HAP-1 (cell line): Measurements from ENCODE around the gene CYP2U1.

Experiments used
- DNase-seq, 2 experiments: peaks; one replicate each; pipeline ENCODE4 v3.0.0-alpha.2; 2016 to 2020; ENCODE audit warnings: low spot score in 2 of 2
- H3K27me3 ChIP-seq: fragments of 250-450 bp; sonication (Bioruptor Pico); 2 replicates; pipeline ENCODE4 v1.5.1; 2020; ENCODE audit warnings: low read depth, mild to moderate bottlenecking, moderate library complexity
- H3K36me3 ChIP-seq: fragments of 250-450 bp; sonication (Bioruptor Pico); replicated peaks from 2 replicates; pipeline ENCODE4 v1.5.1; 2020; ENCODE audit warnings: mild to moderate bottlenecking
- H3K4me1 ChIP-seq: fragments of 250-450 bp; sonication (Bioruptor Pico); 2 replicates; pipeline ENCODE4 v1.5.1; 2020; ENCODE audit warnings: mild to moderate bottlenecking
- H3K4me3 ChIP-seq: fragments of 250-450 bp; sonication (Bioruptor Pico); 2 replicates; pipeline ENCODE4 v1.5.1; 2020; ENCODE audit warnings: mild to moderate bottlenecking, moderate library complexity
- H3K9me3 ChIP-seq: fragments of 250-450 bp; sonication (Bioruptor Pico); 2 replicates; pipeline ENCODE4 v1.5.1; 2020; ENCODE audit warnings: mild to moderate bottlenecking, moderate library complexity
- in situ Hi-C: fragments of 300-500 bp; cut with MboI; formaldehyde crosslinking; loops from 3 replicates; pipeline ENCODE4 v1.14.3; 2020; ENCODE audit warnings: low sequenced_read_pairs, inconsistent platforms, mixed read lengths

The CYP2U1 gene

DNA sequence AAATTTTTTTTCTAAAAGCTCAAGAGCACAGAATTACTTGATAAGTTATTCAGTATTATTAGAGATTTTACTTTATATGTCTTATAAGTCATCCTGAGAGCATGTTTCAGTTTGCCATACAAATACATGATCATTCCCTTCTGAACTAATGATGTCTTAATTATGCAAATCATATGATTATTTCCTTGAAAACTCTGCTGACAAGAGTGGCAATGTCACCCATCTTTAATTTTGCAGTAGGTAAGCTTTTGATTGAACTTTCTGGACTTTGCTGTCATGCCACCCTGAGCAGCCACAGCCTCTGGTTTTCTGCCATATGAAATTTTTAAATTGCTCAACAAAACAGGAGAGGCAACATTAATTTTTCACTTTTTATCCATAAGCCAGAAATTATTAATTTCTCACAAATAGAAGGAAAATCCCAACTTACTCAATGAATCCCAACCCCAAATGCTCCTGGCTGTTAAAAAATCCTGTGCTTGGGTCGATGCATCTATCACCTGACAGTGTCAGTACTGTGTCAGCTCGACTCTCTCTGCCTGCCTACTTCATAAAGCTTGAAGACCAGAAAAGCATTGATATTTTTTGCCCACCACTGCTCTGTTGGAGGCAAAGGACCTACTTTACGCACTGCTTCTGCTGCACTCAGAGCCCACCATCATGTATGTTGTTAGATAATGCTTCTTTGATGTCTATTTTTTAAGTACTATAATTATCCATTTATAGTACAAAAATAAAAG lies 46.8 kb downstream of the CYP2U1 start:
- Histone ChIP-seq H3K4me1 (no peaks in the 10 kb centered on the region), H3K36me3 (no peaks in the 10 kb centered on the region), H3K4me3 (no peak overlapping the region), H3K27me3 (no peaks in the 10 kb centered on the region), H3K9me3 (no peaks in the 10 kb centered on the region)
- in situ Hi-C loops: no loop called here
- no peak for DNase-seq

GRCh38 chr4:107978716-107979451 lies 47.5 kb downstream of the CYP2U1 start:
- Histone ChIP-seq H3K36me3 (no peaks in the 10 kb centered on the region), H3K4me3 (no peak overlapping the region), H3K27me3 (no peaks in the 10 kb centered on the region), H3K4me1 (no peaks in the 10 kb centered on the region), H3K9me3 (no peaks in the 10 kb centered on the region)
- DNase-seq: no peak
- in situ Hi-C loops: no loop called here

DNA sequence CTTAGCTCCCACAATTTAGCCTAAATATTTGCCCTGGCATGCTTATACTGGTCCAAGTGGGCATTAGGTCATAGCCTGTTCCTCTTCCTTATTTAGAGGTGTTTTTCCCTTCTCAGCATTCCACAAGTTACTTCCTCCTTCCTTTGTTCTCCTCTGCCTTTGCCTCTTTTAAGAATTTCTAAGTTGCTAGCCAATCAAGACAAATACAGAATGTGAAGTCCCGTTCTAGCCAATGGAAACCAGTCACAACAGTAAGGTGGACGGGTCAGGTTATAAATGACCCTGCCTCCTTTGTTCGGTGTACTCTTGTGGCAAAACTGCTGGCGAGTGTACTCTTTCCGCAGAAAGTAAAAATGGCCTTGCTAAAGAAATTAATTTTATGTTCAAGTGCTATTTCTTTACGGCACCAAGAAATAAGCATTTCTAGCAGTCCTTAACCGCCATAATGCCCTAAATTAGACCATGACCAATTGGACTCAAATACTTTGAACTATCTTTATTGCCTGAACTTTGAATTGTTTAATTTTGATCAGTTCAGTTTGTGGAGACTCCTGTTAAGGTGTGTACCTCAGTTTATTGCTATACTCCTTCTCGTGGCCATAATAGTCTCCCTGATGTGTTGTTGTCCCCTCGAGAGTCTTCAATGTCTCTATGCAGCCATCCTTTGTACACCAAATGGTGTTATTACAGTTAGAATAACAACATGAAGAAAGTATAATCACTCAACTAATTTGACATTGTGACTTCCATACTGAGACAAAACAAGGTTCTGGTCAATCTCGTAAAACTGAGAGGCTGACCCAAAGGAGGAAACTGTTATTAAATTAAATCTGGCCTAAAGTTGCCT lies 56.8 kb downstream of the CYP2U1 start:
- in situ Hi-C loops: no loop called here
- no peaks in the 10 kb centered on the region for H3K9me3 ChIP-seq
- no peaks in the 10 kb centered on the region for H3K27me3 ChIP-seq
- peaks cover 25% of the 10 kb centered on the region for H3K4me1 ChIP-seq
- no peak for DNase-seq
- no peak overlapping the region for H3K4me3 ChIP-seq
- H3K36me3 ChIP-seq: no peaks in the 10 kb centered on the region

DNA sequence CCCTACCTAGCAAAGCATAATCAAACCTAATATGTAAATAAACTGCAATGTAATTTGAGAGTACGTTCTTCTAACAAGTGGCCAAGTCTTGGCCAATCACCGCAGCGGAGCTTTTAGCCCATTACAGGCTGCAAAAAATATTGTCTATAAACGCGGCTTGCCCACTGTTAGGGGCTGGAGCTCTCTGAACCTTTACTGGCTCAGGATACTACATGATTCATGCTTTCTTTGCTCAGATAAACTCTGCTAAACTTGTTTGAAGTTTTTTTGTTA lies 57.4 kb downstream of the CYP2U1 start:
- Histone ChIP-seq H3K9me3 (no peaks in the 10 kb centered on the region), H3K4me1 (peaks cover 29% of the 10 kb centered on the region), H3K27me3 (no peaks in the 10 kb centered on the region), H3K4me3 (no peak overlapping the region), H3K36me3 (no peaks in the 10 kb centered on the region)
- DNase-seq: no peak
- in situ Hi-C loops: no loop called here

DNA sequence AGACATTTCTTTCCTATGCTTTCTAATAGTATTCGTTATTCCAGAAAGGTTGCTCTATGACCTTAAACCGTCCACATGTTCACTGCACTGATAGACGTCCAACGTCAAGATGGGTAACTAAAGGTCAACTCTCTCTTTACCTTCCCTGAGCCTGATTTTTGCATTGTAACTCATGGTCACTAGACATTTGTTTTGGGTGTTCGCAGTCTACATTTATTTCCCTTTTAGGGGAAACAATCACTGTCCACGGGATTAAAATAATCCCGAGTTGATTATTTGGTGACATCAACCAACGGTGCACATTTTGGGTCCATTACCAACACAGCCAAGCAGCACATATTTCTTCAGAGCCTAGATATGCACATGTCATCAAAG lies 57.8 kb downstream of the CYP2U1 start:
- H3K4me1 ChIP-seq: peaks cover 29% of the 10 kb centered on the region
- DNase-seq: no peak
- H3K27me3 ChIP-seq: no peaks in the 10 kb centered on the region
- no peaks in the 10 kb centered on the region for H3K9me3 ChIP-seq
- in situ Hi-C loops: no loop called here
- H3K4me3 ChIP-seq: peak overlapping the region; percentile 70
- H3K36me3 ChIP-seq: no peaks in the 10 kb centered on the region

DNA sequence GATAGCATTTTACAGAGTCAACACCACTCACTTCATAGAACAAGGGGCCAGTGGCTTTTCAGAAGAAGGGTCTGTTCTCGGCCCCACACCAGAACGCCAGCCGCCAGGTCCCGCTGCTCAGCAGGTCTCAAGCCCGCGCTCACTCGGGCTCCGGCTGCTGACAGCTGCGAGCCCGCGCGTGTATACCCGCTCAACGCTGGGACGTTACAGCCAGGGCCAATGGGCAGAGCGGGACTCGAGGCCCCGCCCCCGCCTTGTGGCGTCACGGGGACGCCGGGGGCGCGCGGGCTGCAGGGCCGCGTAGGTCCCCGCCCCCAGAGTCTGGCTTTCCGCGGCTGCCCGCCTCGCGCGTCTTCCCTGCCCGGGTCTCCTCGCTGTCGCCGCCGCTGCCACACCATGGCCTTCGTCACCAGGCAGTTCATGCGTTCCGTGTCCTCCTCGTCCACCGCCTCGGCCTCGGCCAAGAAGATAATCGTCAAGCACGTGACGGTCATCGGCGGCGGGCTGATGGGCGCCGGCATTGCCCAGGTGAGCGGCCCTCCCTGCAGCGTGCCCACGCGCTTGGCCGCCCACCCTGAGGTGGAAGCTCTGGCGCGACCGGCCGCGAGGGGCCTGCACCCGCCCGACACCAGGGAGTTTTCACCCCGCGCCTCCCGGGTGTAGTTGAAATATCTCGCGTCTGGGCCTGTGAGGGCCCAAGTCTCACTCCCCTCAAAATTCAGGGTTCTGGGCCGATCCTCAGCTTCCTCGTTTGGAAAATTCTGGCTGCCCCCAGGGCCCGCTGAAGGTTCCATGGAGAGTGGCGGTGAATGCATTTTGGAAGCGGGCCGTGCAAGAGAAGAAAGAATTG lies 58.4 kb downstream of the CYP2U1 start, which contains the start of gene HADH:
Gene HADH (plus strand): TSS at position 353 of the 850 bp plus-strand sequence. CDS start 44 bp downstream, at position 397.
- Histone ChIP-seq H3K27me3 (no peaks in the 10 kb centered on the region), H3K4me1 (peaks cover 29% of the 10 kb centered on the region), H3K4me3 (peak within 1 kb of the TSS; percentile 70), H3K9me3 (no peaks in the 10 kb centered on the region), H3K36me3 (no peaks in the 10 kb centered on the region; the same call in 1 of the 2 replicates)
- in situ Hi-C loops: no loop called here
- peak; percentile 87 to 94 for DNase-seq

DNA sequence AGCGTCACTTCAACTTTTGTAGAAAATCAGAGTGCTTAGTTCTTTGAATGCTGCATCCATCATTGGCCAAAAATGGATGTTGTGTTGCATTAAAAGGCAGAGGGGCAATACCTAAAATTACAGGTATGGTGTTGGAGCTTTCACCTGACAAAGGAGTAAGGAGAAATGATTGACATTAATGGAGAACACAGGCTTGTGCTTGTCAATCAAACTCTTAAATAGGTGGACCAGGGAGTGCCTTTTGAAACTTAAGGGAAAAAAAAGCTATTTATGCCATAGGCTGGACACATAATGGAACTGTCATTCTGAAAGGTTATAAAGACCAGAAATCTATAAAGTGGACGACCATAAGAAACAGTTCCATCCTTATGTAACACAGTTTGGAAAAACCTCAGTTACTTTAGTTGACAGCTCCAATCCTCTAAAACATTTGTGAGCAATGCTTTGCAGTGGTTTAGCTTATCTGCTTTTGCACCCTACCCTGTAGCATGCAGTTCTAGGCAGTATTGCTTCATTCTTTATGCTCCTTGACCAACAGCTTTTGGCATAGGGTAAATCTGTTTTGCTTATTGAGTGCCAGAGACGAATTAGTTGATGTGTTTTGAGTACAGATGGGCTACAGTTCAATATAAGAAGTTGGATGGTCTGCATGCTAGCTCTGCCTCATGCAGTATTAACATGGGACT lies 60.7 kb downstream of the CYP2U1 start:
- H3K27me3 ChIP-seq: no peaks in the 10 kb centered on the region
- H3K4me1 ChIP-seq: peaks cover 29% of the 10 kb centered on the region
- DNase-seq: no peak
- peaks cover 5% of the 10 kb centered on the region; the same call in 1 of the 2 replicates for H3K36me3 ChIP-seq
- no peaks in the 10 kb centered on the region for H3K9me3 ChIP-seq
- no peak overlapping the region; the same call in 1 of the 2 replicates for H3K4me3 ChIP-seq
- in situ Hi-C loops: no loop called here

GRCh38 chr4:107993969-107994368 lies 62.6 kb downstream of the CYP2U1 start:
- in situ Hi-C loops: no loop called here
- H3K9me3 ChIP-seq: no peaks in the 10 kb centered on the region
- no peak overlapping the region for H3K4me3 ChIP-seq
- H3K27me3 ChIP-seq: no peaks in the 10 kb centered on the region
- DNase-seq: no peak
- H3K4me1 ChIP-seq: peaks cover 23% of the 10 kb centered on the region
- H3K36me3 ChIP-seq: peaks cover 5% of the 10 kb centered on the region; the same call in 1 of the 2 replicates

DNA sequence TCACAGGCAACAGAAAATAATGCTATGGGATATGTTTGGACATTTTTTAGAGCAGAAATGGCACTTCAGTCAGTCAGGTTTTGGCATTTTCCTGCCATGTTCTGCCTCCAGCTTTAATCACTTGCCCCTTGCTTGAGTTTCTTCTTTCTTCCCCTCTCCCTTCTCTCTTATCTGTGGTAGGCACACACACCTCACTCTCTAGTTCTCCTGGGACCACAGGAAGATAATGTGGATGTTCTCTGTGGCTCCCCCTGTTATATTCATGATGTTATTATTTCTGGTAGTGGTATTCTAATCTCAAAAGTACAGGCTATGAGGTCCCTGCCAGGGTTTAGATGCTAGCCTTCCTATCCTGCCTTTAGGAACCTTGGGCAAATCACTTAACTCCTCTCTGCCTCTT lies 63.5 kb downstream of the CYP2U1 start:
- peaks cover 5% of the 10 kb centered on the region; the same call in 1 of the 2 replicates for H3K36me3 ChIP-seq
- peaks cover 21% of the 10 kb centered on the region for H3K4me1 ChIP-seq
- in situ Hi-C loops: no loop called here
- H3K27me3 ChIP-seq: no peaks in the 10 kb centered on the region
- no peaks in the 10 kb centered on the region for H3K9me3 ChIP-seq
- no peak overlapping the region for H3K4me3 ChIP-seq
- no peak for DNase-seq

DNA sequence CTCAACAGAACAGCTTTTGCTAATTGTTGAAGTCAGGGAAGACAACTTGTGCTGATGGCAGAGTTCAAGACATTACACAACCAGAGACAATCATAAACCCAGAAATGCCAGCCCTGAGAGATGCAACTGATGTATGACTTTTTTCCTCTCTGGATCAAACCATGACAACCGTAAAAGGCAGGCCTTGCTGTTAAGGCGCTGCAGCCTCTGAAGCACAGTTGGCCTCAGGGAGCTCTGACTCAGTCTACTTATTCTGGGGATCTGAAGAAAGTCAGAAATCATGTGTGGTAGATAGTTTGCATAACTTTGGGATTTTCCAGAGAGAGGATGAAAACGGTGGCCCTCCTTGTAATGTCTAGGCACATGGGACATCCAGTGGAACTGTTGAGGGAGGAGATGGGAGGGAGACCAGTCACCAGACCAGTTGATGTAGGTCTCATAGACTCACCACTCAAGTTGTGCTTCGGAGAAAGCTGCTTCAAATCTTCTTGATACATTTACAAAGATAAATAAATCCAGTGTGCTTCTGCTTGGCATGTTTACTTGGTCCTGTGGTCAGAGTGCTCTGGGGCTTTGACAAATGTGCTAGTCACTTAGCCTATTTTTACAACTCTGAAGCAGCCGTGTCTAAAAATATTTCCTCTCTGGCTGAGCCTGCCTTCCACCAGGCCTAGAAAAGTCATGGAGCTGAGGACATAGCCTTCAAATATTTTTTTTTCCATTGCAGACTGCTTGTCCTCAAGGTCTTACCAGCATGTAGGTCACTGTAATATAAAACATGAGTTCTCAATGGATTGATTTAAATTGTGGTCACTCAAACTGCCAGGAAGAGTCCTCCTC lies 65.8 kb downstream of the CYP2U1 start:
- Histone ChIP-seq H3K27me3 (no peaks in the 10 kb centered on the region), H3K36me3 (peaks cover 5% of the 10 kb centered on the region), H3K4me1 (peaks cover 10% of the 10 kb centered on the region), H3K9me3 (no peaks in the 10 kb centered on the region; the same call in 1 of the 2 replicates), H3K4me3 (no peak overlapping the region)
- DNase-seq: no peak
- in situ Hi-C loops: no loop called here

GRCh38 chr4:107997794-107998193 lies 66.4 kb downstream of the CYP2U1 start:
- Histone ChIP-seq H3K36me3 (peaks cover 9% of the 10 kb centered on the region), H3K4me3 (no peak overlapping the region), H3K9me3 (peaks cover 2% of the 10 kb centered on the region; the same call in 1 of the 2 replicates), H3K4me1 (peaks cover 9% of the 10 kb centered on the region), H3K27me3 (no peaks in the 10 kb centered on the region)
- DNase-seq: no peak
- in situ Hi-C loops: no loop called here

DNA sequence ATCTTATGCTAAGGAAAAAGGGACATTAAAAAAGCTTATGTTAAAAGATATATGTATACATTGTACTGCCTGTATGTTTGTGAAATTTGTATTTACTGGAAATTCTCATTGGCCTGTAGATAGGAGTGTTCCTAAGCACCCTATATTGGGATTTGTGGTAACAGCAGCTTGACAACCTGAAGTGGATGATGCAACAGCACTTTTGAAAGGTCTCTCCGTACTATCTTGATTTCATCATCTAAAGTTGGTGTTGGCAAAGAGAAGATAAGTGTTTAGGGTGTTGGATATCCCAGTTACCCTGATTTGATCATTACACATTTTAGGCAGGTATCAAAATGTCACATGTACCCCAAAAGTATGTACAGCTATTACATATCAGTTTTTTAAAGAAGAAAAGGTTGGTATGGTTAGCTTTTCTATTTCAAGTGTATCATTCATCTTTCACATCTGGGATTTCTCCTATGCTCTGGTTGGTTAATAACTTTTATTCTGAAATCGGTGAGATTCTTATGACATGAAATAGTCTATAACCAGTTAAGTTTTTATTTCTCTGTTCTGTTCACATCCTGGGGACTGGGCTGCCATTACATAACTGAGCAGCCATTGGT lies 68.7 kb downstream of the CYP2U1 start:
- Histone ChIP-seq H3K27me3 (no peaks in the 10 kb centered on the region), H3K4me1 (peaks cover 5% of the 10 kb centered on the region; the same call in 1 of the 2 replicates), H3K9me3 (peaks cover 3% of the 10 kb centered on the region; the same call in 1 of the 2 replicates), H3K36me3 (peaks cover 9% of the 10 kb centered on the region), H3K4me3 (no peak overlapping the region)
- in situ Hi-C loops: no loop called here
- DNase-seq: no peak
